NCI-H2081 (cell line): ENCODE data around the gene KIAA1217.

Experiments
- DNase-seq, 2 experiments: peaks; one replicate each; lab custom pipeline; 2025; lab: John Stamatoyannopoulos, UW

KIAA1217 gene

GRCh38 chr10:24209946-24210491 is 1.1 kb downstream of the KIAA1217 start:
- DNase-seq: no peak

- no peak for DNase-seq
Observed at GRCh38 chr10:24210501-24210900, 1.6 kb downstream of the KIAA1217 start.

- DNase-seq: no peak
Observed at GRCh38 chr10:24213266-24213665, 4.3 kb downstream of the KIAA1217 start.

GRCh38 chr10:24213881-24214280 is 4.9 kb downstream of the KIAA1217 start:
- DNase-seq: no peak

GRCh38 chr10:24214762-24215161 is 5.8 kb downstream of the KIAA1217 start:
- DNase-seq: no peak

- no peak for DNase-seq
Observed at GRCh38 chr10:24215196-24215595, 6.3 kb downstream of the KIAA1217 start.

GRCh38 chr10:24215603-24216002 is 6.7 kb downstream of the KIAA1217 start:
- DNase-seq: no peak

- no peak for DNase-seq
Observed at GRCh38 chr10:24219963-24220362, 11.0 kb downstream of the KIAA1217 start.

GRCh38 chr10:24223341-24223740 is 14.4 kb downstream of the KIAA1217 start:
- DNase-seq: no peak

- no peak for DNase-seq
Observed at GRCh38 chr10:24223953-24224352, 15.0 kb downstream of the KIAA1217 start.

GRCh38 chr10:24228642-24229041 is 19.7 kb downstream of the KIAA1217 start:
- DNase-seq: no peak

- DNase-seq: no peak
Observed at GRCh38 chr10:24229909-24230308, 21.0 kb downstream of the KIAA1217 start.

- DNase-seq: no peak
Observed at GRCh38 chr10:24231200-24231599, 22.3 kb downstream of the KIAA1217 start.

GRCh38 chr10:24234784-24235183 is 25.8 kb downstream of the KIAA1217 start:
- DNase-seq: no peak

GRCh38 chr10:24235471-24235870 is 26.5 kb downstream of the KIAA1217 start:
- no peak for DNase-seq

- DNase-seq: no peak
Observed at GRCh38 chr10:24237801-24238395, 29.0 kb downstream of the KIAA1217 start.

GRCh38 chr10:24238519-24239247 is 29.7 kb downstream of the KIAA1217 start:
- DNase-seq: no peak

GRCh38 chr10:24239289-24240040 is 30.5 kb downstream of the KIAA1217 start:
- DNase-seq: no peak

GRCh38 chr10:24240041-24240751 is 31.3 kb downstream of the KIAA1217 start:
- DNase-seq: no peak

- DNase-seq: no peak
Observed at GRCh38 chr10:24241536-24242040, 32.6 kb downstream of the KIAA1217 start.

GRCh38 chr10:24242562-24242961 is 33.6 kb downstream of the KIAA1217 start:
- no peak for DNase-seq

GRCh38 chr10:24246365-24246764 is 37.4 kb downstream of the KIAA1217 start:
- no peak for DNase-seq
